SW 1271 (cell line): ENCODE results near the gene PIGO.

ENCODE experiments used
- DNase-seq, 2 experiments: peaks; one replicate each; lab custom pipeline; 2025; lab: John Stamatoyannopoulos, UW

The PIGO gene

GRCh38 chr9:35096035-35096849 lies at the start of gene PIGO:
Gene PIGO (minus strand): TSS chr9:35096591. CDS start chr9:35095565, 1,026 bp downstream.
- DNase-seq = peak; percentile 25 to 74

- no peak for DNase-seq
Measured at GRCh38 chr9:35142037-35142436, 45.6 kb upstream of the PIGO start.

- no peak for DNase-seq
Measured at GRCh38 chr9:35140093-35140492, 43.7 kb upstream of the PIGO start.

DNA sequence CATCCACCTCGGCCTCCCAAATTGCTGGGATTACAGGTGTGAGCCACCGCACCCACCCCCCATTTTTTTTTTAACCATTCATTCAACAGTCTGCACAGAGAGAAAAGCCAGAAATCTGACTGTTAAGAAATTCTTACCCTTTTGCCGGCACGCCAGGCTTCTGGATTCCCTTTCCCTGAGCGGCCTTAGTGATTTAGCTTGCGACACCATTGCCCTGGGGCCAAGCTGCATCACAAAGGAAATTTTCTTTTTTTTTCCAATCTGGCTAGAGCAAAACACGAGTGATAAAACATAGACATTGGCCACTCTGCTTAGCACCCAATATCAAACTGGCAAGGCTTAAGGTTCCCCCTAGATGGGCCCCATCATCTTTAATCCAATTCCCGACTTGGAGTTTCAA lies 40.5 kb upstream of the PIGO start:
- no peak for DNase-seq

DNA sequence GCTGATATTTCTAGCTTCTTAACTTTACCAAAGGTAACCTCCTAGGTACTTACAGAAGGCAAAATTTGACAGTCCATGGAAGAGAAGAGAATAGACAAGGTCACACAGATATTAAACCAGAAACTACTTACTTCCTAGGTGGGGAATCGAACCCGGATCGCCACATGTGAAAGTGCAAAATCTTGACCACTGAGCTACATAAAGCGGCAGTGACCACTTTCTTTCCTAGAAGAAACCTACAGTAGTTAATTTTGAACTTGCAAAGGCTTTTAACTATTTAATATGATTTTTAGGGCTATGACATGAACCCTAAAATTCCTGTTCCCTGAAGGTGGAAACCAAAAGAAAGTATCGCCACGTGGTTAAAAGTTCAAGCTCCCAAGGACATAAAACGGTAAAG lies 39.6 kb upstream of the PIGO start:
- no peak for DNase-seq

GRCh38 chr9:35134920-35135319 lies 38.5 kb upstream of the PIGO start:
- no peak for DNase-seq

- DNase-seq = peak; percentile 76 to 80
Measured at GRCh38 chr9:35116898-35117551, 20.6 kb upstream of the PIGO start.

DNA sequence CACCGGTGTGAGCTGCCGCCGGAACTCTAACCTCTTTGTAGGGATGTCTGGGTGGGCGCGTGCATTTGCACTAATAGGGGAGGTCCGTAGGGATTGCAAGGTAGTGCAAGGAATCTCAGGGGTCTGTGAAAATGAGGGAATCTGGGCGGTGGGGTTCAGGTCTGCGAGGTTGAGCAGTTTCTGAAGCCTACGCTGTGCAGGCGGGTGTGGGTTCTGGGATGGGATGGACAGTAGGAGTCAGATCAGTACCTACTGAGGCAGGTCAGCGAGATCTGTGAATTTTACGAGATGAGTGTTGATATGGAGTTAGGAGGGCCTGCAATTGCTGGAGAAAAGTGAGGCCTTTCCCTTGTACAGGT lies 20.1 kb upstream of the PIGO start:
- DNase-seq = no peak

DNA sequence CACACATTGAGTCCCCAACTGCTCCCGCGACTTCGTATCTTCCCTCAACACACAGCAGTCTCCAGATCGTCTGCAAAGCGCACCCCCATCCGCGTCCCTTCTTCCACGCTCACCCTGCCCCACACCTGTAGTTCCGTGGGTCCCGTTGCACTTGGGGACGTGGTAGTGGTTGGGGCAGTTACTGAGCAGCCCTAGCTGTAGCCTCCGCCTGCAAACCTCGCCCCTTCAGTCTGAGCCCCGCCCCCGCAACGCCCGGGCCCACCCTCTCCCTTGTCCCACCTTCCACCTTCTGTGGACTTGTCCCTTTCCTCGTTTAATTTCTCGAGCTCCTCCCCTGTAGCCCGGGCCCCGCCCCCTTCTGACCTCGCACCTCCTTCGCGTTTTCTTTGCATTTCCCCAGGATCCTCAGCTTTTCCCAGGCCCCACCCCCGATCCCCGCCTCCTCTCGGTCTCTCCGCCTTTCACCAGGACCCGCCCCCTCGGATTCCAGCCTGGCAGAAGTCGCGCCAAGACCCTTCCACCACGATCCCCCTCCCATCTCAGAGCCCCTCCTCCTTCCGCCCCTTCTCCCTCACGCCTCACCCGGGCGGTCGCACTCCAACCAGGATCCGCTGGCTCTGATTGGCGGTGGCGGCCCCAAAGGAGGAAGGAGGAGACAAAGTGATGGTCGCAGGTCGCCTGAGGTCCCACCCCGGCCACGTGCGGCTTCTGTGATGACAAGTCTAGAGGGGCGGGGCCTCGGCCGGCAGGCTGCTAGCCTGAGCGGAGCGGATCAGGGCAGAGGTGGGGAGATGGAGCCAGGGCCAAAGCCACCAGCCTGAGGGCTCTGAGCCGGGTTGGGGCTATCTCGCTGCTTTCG lies 19.5 kb upstream of the PIGO start, which contains the start of gene ATOSB:
TSS of gene ATOSB (minus strand) at position 183 of the 859 bp plus-strand sequence. CDS start 7,588 bp downstream, outside the sequence.
- DNase-seq = peak; percentile 88 to 89

DNA sequence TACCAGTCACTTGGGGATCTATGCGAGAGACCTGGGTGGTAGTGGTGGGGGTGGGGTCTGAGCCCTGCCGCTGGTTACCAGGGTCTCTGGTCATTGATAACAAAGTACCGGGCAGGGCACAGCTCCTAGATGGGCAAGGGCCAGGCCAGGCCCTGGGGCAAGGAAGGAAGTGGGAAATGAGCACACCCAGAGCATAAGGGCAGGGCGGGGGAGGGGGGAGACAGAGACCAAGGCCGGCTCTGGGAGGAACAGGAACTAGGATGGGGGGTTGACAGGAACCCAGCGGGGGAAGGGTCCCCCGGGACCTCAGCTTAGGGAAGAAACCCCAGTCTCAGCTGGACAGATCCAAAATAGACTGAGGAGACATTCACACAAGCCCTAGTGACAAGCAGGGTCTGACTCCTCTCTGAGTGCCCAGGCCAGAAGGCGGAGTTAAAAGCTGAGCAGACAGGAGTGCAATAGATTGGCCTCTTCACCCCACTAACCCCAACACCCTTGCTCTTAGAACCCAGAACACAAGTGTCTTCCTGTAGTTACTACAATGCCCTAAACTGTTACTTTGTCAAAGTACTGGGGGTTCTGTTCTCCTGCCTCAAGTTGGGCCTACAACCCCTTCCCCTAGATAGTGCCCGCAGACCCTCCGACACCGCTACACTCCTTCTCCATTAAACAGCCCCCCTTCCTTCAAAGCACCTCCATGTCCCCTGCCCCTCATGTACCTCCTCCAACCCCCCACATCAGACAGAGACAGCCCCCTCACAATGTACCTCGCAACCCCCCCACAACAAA lies 18.6 kb upstream of the PIGO start:
- DNase-seq = peak in 1 of 2 experiments; percentile 3

- DNase-seq = peak; percentile 57 to 85
Measured at GRCh38 chr9:35114113-35114839, 17.9 kb upstream of the PIGO start.

DNA sequence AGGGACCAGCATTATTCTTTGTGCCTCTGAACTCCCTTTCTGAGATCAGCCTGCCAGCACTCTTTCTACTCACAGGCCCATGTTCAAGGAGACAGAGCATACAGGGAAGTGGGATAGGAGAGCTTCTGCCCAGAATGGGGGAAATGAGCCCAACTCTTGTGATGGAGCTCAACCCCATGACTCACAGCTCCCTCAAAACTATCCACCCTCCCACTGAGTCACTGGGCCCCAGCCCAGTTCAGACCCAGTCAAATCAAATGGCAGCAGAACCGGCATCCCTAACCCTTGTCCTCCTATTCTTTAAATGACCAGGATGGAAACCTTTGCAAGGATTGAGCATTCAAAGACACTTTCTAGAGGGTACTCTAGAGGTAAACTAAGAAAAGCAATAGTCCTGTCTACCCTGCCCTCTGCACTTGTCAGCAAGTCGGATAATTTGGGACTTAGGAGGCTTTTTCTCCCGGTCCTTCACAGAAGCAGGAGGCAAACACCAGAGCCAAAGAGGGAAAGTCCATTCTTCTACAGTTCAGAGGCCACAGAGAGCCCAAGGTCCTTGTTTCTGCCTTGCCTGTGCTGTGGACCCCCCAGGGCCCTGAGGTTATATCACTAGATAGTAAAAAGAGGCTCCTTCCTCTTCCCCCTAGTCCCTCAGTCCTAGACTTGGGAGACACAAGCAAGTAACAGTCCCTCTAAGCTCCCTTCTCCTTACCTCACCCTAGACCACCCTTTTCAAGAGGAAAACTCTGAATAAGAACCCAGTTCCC lies 16.0 kb upstream of the PIGO start:
- no peak for DNase-seq

DNA sequence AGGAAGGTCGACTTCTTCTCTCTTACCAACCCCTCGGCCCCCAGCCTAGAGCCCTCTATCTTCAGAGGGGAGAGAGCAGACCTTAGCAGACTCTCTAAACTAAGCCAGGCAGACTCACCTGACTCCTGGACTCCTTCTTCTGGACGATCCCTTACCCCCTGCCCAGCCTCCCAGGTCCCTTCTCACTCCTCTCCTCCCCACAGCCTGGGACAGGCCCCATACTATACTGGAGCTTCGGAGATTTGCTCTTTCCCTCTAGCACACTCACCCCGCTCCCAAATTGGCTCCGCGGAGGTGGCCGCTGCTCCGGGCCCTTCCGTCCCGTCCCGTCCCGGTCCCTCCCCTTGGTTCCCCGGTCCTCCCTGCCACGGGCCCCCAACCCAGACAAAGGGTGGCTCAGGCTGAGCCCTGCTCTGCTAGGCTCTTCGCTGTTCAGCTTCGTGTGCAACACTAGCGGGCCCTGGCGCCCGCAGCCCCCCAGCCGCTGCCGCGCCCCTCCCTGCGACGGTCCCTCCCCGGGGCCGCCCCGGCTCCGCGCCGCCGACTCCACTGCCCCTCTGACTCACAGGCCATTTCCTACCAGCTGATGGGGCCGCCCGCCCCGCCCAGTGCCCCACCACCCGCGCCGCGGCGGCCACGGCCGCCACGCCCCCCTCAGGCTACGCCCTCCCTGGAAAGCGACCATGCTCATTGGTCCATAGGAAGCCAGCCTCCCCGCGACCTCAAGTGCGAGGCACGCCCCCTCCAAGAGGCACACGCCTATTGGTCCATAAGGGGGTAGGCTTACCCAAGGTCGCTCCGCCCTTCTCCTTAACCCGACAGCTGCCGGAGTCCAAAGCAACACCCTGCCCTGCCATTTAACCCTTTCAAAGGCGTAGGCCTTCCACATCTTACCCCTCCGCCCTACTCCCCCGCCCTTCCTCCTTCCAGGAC lies 14.9 kb upstream of the PIGO start:
- DNase-seq = peak; percentile 84 to 91

DNA sequence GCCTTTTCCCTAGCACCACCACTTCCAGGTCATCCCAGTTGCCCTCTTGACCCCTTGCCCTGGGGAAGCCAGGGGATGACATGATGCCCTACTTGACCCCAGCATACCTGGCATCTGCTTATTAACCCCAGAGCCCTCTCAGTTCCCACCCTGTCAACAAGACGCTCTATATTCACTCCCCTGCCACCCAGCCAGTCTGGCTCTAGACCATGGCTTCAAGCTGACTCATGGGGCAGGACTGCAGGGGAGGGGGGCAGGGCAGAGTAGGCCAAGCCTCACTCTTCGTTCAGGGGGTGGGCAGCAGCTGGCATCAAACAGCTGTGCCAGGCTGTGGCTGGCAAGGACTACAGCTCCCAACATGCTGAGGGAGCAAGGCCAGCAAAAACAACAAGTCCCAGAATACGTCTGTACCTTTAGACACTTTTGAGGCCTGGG lies 14.0 kb upstream of the PIGO start:
- peak in 1 of 2 experiments; percentile 34 for DNase-seq

- no peak for DNase-seq
Measured at GRCh38 chr9:35108946-35109575, 12.7 kb upstream of the PIGO start.

- DNase-seq = no peak
Measured at GRCh38 chr9:35108461-35108860, 12.1 kb upstream of the PIGO start.

- no peak for DNase-seq
Measured at GRCh38 chr9:35107297-35108290, 11.2 kb upstream of the PIGO start.
